Trophoblast cell (in vitro differentiated cells and primary cell): ENCODE results near the gene PARN.
A peak's percentile ranks its signal among the peaks of the same experiment; 100 is the strongest.
"Not testable (repeated sequence)": the region's sequence is repeated elsewhere in the genome, so short reads cannot be mapped to it uniquely, and the experiment has no call there.

Experiments
- DNase-seq, 2 donors: peaks; one replicate each; pipeline ENCODE4 v3.0.0-alpha.2; 2016
- H2AFZ ChIP-seq: 2 replicates; pipeline ENCODE4 v1.6.1; 2013; ENCODE audit warnings: low read length, moderate library complexity, mild to moderate bottlenecking; ENCODE audit not compliant: insufficient read depth, poor library complexity
- H2AK5ac ChIP-seq: 2 replicates; pipeline ENCODE4 v1.6.1; 2013; ENCODE audit warnings: mild to moderate bottlenecking, low read length
- H2BK120ac ChIP-seq: 2 replicates; pipeline ENCODE4 v1.6.1; 2013; ENCODE audit warnings: low read length, mild to moderate bottlenecking, moderate library complexity; ENCODE audit not compliant: insufficient read depth, poor library complexity
- H2BK12ac ChIP-seq: 2 replicates; pipeline ENCODE4 v1.6.1; 2013; ENCODE audit warnings: mild to moderate bottlenecking, low read length, moderate library complexity
- H2BK5ac ChIP-seq: 2 replicates; pipeline ENCODE4 v1.6.1; 2013; ENCODE audit warnings: low read length, low read depth, moderate library complexity, mild to moderate bottlenecking; ENCODE audit not compliant: poor library complexity
- H3K14ac ChIP-seq: 2 replicates; pipeline ENCODE4 v1.6.1; 2013; ENCODE audit warnings: mild to moderate bottlenecking, low read length
- H3K18ac ChIP-seq: 2 replicates; pipeline ENCODE4 v1.6.1; 2013; ENCODE audit warnings: mild to moderate bottlenecking, low read length
- H3K23ac ChIP-seq: 2 replicates; pipeline ENCODE4 v1.6.1; 2013; ENCODE audit warnings: low read length
- H3K27ac ChIP-seq: 2 replicates; pipeline ENCODE4 v1.5.1; 2013; ENCODE audit warnings: low read depth, mild to moderate bottlenecking, inconsistent platforms, low read length, moderate library complexity
- H3K27me3 ChIP-seq: 2 replicates; pipeline ENCODE4 v1.6.1; 2013; ENCODE audit warnings: inconsistent platforms, mild to moderate bottlenecking, low read length, moderate library complexity; ENCODE audit not compliant: insufficient read depth
- H3K36me3 ChIP-seq, 2 experiments: 1 replicate in 1 of 2; 2 replicates in 1 of 2; pipeline ENCODE4 v1.6.1; 2013; ENCODE audit warnings: low read length in 2 of 2, mild to moderate bottlenecking in 2 of 2, moderate library complexity in 1 of 2; ENCODE audit not compliant: insufficient read depth in 2 of 2, control insufficient read depth in 1 of 2
- H3K4ac ChIP-seq: 2 replicates; pipeline ENCODE4 v1.6.1; 2013; ENCODE audit warnings: low read depth, mild to moderate bottlenecking, low read length, moderate library complexity
- H3K4me1 ChIP-seq, 2 experiments: 1 replicate in 1 of 2; 2 replicates in 1 of 2; pipeline ENCODE4 v1.6.1; 2013; ENCODE audit warnings: low read length in 2 of 2, mild to moderate bottlenecking in 2 of 2, moderate library complexity in 1 of 2; ENCODE audit not compliant: insufficient read depth in 2 of 2, control insufficient read depth in 1 of 2
- H3K4me2 ChIP-seq: 2 replicates; pipeline ENCODE4 v1.6.1; 2013; ENCODE audit warnings: inconsistent platforms, mild to moderate bottlenecking, low read length, moderate library complexity
- H3K4me3 ChIP-seq: 2 replicates; pipeline ENCODE4 v1.5.1; 2013; ENCODE audit warnings: mild to moderate bottlenecking, low read depth, low read length, inconsistent platforms
- H3K79me1 ChIP-seq: one replicate; pipeline ENCODE4 v1.6.1; 2013; ENCODE audit warnings: low read length
- H3K79me2 ChIP-seq: 2 replicates; pipeline ENCODE4 v1.6.1; 2013; ENCODE audit warnings: low read length, mild to moderate bottlenecking; ENCODE audit not compliant: control insufficient read depth, insufficient read depth, poor library complexity
- H3K9ac ChIP-seq: 2 replicates; pipeline ENCODE4 v1.6.1; 2013; ENCODE audit warnings: mild to moderate bottlenecking, low read length
- H3K9me3 ChIP-seq: 2 replicates; pipeline ENCODE4 v1.6.1; 2013; ENCODE audit warnings: low read depth, mild to moderate bottlenecking, control low read depth, inconsistent platforms, low read length; ENCODE audit not compliant: insufficient read depth
- H4K12ac ChIP-seq: 2 replicates; pipeline ENCODE4 v1.6.1; 2013; ENCODE audit warnings: low read depth, mild to moderate bottlenecking, low read length, moderate library complexity
- H4K8ac ChIP-seq: 2 replicates; pipeline ENCODE4 v1.6.1; 2013; ENCODE audit warnings: low read depth, mild to moderate bottlenecking, low read length, moderate library complexity
- H4K91ac ChIP-seq: one replicate; pipeline ENCODE4 v1.6.1; 2013; ENCODE audit warnings: low read depth, mild to moderate bottlenecking, low read length, moderate library complexity
- WGBS: extraction: QIAGEN DNeasy Blood & Tissue Kit; methylation state at CpG from one replicate; pipeline ENCODE4 v1.1.7; 2013; ENCODE audit warnings: missing lambda C conversion rate; ENCODE audit not compliant: insufficient read length, insufficient coverage; ENCODE audit errors: extremely low coverage; 5-methylcytosine and 5-hydroxymethylcytosine counted together

Gene PARN

DNA sequence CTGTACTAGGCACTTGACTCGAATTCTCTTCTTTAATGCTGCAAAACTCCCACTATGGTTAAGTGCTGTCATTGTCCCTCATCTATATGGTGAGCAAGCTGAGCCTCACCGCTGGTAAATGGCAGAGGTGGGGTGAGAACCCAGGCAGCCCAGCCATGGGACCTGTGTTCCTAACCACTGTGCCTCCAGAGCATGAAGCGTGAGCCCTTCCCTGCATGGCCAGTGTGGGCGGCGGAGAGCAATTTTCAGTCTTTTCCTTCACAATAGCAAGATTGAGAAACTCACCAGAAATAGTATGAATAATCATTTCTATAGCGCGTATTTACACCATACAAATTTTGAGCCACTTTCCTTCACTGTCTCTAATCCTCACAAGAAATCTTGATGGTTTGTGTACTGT, 11.9 kb upstream of the PARN start:
- H3K4me3 ChIP-seq: no peak overlapping the region
- H3K9me3 ChIP-seq: no peaks in the 10 kb centered on the region
- H3K4me2 ChIP-seq: no peak overlapping the region
- no peak for DNase-seq
- no peak overlapping the region for H2BK12ac ChIP-seq
- no CpG with 5 or more reads among the region's 7 CpGs for WGBS
- no peak overlapping the region for H4K12ac ChIP-seq
- no peak overlapping the region for H2AFZ ChIP-seq
- no peaks in the 10 kb centered on the region for H3K27me3 ChIP-seq
- no peaks in the 10 kb centered on the region for H3K79me1 ChIP-seq
- peaks cover 30 to 37% of the 10 kb centered on the region in 2 experiments for H3K36me3 ChIP-seq
- no peak overlapping the region for H3K14ac ChIP-seq
- H3K79me2 ChIP-seq: peaks cover 9% of the 10 kb centered on the region
- peak overlapping the region; percentile 58 for H3K4ac ChIP-seq
- H3K4me1 ChIP-seq: no peaks in the 10 kb centered on the region
- no peak overlapping the region for H2AK5ac ChIP-seq
- no peak overlapping the region for H3K27ac ChIP-seq
- H3K9ac ChIP-seq: no peak overlapping the region
- no peak overlapping the region for H4K8ac ChIP-seq
- H3K18ac ChIP-seq: no peak overlapping the region
- H2BK5ac ChIP-seq: no peak overlapping the region
- no peak overlapping the region for H2BK120ac ChIP-seq
- H4K91ac ChIP-seq: no peak overlapping the region
- H3K23ac ChIP-seq: no peak overlapping the region

DNA sequence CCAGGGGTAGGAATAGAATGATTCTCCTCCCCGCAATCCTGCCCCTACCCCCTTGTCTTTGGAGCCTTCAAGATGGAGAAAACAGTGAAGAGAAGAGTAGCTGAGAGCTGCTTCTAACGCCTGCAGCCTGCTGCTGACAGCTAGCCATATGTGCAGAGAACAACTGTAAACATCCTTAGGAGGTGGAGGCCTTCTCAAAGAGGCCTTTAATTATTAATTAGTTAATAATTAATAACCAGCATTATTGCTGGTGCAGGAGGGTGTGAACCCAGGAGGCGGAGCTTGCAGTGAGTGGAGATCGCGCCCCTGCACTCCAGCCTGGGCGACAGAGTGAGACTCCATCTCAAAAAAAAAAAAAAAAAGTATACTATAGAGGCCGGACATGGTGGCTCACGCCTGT, 11.1 kb upstream of the PARN start:
- Histone ChIP-seq H4K12ac (no peak overlapping the region), H3K79me2 (peaks cover 9% of the 10 kb centered on the region), H3K23ac (no peak overlapping the region), H3K4me2 (no peak overlapping the region), H3K36me3 (peaks cover 26 to 33% of the 10 kb centered on the region in 2 experiments), H3K4me3 (no peak overlapping the region), H3K4ac (peak overlapping the region; percentile 62), H3K27ac (no peak overlapping the region), H2BK5ac (no peak overlapping the region), H3K79me1 (no peaks in the 10 kb centered on the region), H2AFZ (no peak overlapping the region), H3K9ac (no peak overlapping the region), H3K27me3 (no peaks in the 10 kb centered on the region), H2AK5ac (no peak overlapping the region), H3K18ac (no peak overlapping the region), H3K14ac (no peak overlapping the region), H3K4me1 (no peaks in the 10 kb centered on the region), H3K9me3 (no peaks in the 10 kb centered on the region), H4K8ac (no peak overlapping the region), H2BK120ac (no peak overlapping the region), H2BK12ac (no peak overlapping the region), H4K91ac (no peak overlapping the region)
- DNase-seq: no peak
- no CpG with 5 or more reads among the region's 8 CpGs for WGBS

DNA sequence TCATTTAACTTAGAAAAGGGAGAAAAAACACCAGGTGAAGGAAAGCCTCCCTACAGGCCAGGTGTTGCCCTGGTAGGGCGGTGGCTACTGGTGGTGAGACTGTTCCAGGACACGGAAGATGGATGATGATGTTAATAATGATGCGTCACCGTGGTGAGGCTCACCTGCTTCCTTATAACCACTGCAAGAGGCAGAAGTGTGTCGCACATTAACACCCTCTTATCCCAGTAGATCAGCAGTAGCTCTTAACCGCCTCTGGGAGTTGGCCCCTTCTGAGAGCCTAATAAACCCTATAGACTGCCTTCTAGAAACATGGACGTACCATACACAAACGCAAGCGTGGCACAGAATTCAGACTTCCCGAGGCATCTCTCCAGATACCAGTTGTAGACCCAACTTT, 10.5 kb upstream of the PARN start:
- no peak overlapping the region for H3K9ac ChIP-seq
- no peak overlapping the region for H3K18ac ChIP-seq
- no peak overlapping the region for H3K27ac ChIP-seq
- H3K4ac ChIP-seq: peak overlapping the region; percentile 70
- no peak overlapping the region for H3K4me3 ChIP-seq
- H3K36me3 ChIP-seq: peaks cover 21 to 28% of the 10 kb centered on the region in 2 experiments
- no peak for DNase-seq
- H3K14ac ChIP-seq: no peak overlapping the region
- WGBS: no CpG with 5 or more reads among the region's 10 CpGs
- no peak overlapping the region for H3K23ac ChIP-seq
- H2AFZ ChIP-seq: no peak overlapping the region
- no peak overlapping the region for H2BK120ac ChIP-seq
- no peak overlapping the region for H2BK5ac ChIP-seq
- no peak overlapping the region for H2BK12ac ChIP-seq
- no peak overlapping the region for H4K8ac ChIP-seq
- no peaks in the 10 kb centered on the region for H3K9me3 ChIP-seq
- H2AK5ac ChIP-seq: no peak overlapping the region
- no peak overlapping the region for H4K91ac ChIP-seq
- no peak overlapping the region for H4K12ac ChIP-seq
- no peak overlapping the region for H3K4me2 ChIP-seq
- H3K27me3 ChIP-seq: no peaks in the 10 kb centered on the region
- H3K79me1 ChIP-seq: no peaks in the 10 kb centered on the region
- no peaks in the 10 kb centered on the region for H3K4me1 ChIP-seq
- H3K79me2 ChIP-seq: peaks cover 9% of the 10 kb centered on the region

DNA sequence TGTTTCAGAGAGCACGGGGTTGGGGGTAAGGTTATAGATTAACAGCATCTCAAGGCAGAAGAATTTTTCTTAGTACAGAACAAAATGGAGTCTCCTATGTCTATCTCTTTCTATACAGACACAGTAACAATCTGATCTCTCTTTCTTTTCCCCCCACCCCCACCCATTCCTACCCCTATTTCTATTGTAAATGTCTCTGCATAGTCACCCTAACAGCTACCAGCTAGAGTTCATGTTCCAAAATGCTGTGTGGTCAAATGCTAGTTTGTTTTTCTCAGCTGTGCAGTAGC, 6.8 kb upstream of the PARN start:
- DNase-seq, H3K14ac ChIP-seq, H4K91ac ChIP-seq, H3K23ac ChIP-seq, H3K27me3 ChIP-seq, H2BK120ac ChIP-seq, H3K79me1 ChIP-seq, H3K4me1 ChIP-seq, H3K27ac ChIP-seq, H4K8ac ChIP-seq, H4K12ac ChIP-seq, H3K9ac ChIP-seq, H2BK5ac ChIP-seq, H3K4me3 ChIP-seq, H3K18ac ChIP-seq, H2BK12ac ChIP-seq, H3K4ac ChIP-seq, H2AFZ ChIP-seq, H3K4me2 ChIP-seq, H2AK5ac ChIP-seq, H3K9me3 ChIP-seq: not testable (repeated sequence)
- no CpG with 5 or more reads among the region's 1 CpG for WGBS
- H3K36me3 ChIP-seq: peaks cover 12 to 20% of the 10 kb centered on the region in 2 experiments
- peaks cover 19% of the 10 kb centered on the region for H3K79me2 ChIP-seq
